HepG2 (cell line): Measurements from ENCODE around the gene GNAZ. TPM values are rescaled to one million over a fixed set of nuclear protein-coding genes. Genes with fewer than 3 reads are reported as not detected.

Source experiments
- ARNTL ChIP-seq: sonication (generic); formaldehyde crosslinking; IDR thresholded peaks from 2 replicates; pipeline ENCODE4 v1.4.0; 2020; ENCODE audit warnings: mild to moderate bottlenecking, missing genetic modification reagents
- CHCHD3 ChIP-seq: sonication (generic); formaldehyde crosslinking; IDR thresholded peaks from 2 replicates; pipeline ENCODE4 v1.8.0; 2022; ENCODE audit warnings: mild to moderate bottlenecking, missing genetic modification reagents, moderate library complexity
- EHMT2 ChIP-seq: fragments of 200-600 bp; sonication (generic); IDR thresholded peaks from 2 replicates; pipeline ENCODE4 v1.7.0; 2017; ENCODE audit warnings: antibody characterized with exemption, low read depth, low read length, borderline replicate concordance
- FIP1L1 ChIP-seq: fragments of 200-400 bp; formaldehyde crosslinking; IDR thresholded peaks from 2 replicates; pipeline ENCODE4 v1.6.1; 2018; ENCODE audit warnings: low read depth, mild to moderate bottlenecking, low read length, moderate library complexity, borderline replicate concordance; ENCODE audit not compliant: insufficient read depth
- KDM5B ChIP-seq: sonication (generic); formaldehyde crosslinking; IDR thresholded peaks from 2 replicates; pipeline ENCODE4 v1.4.0; 2020; ENCODE audit warnings: missing genetic modification reagents, mild to moderate bottlenecking, borderline replicate concordance
- NFKB2 ChIP-seq: sonication (generic); formaldehyde crosslinking; IDR thresholded peaks from 2 replicates; pipeline ENCODE4 v1.4.0; 2020; ENCODE audit warnings: missing genetic modification reagents, borderline replicate concordance
- TAF1 ChIP-seq: sonication (generic); formaldehyde crosslinking; IDR thresholded peaks from 2 replicates; pipeline ENCODE4 v1.4.0; 2020; ENCODE audit warnings: missing genetic modification reagents
- TBP ChIP-seq: sonication (generic); formaldehyde crosslinking; IDR thresholded peaks from 2 replicates; pipeline ENCODE4 v1.5.0; 2020; ENCODE audit warnings: missing genetic modification reagents
- U2AF2 ChIP-seq: fragments of 200-400 bp; formaldehyde crosslinking; IDR thresholded peaks from 2 replicates; pipeline ENCODE4 v1.6.1; 2017; ENCODE audit warnings: low read depth, mild to moderate bottlenecking, low read length
- ZFP90 ChIP-seq: sonication (generic); formaldehyde crosslinking; IDR thresholded peaks from 2 replicates; pipeline ENCODE4 v1.8.0; 2022; ENCODE audit warnings: missing genetic modification reagents, mild to moderate bottlenecking, inconsistent platforms, borderline replicate concordance
- ZNF253 ChIP-seq: sonication (generic); formaldehyde crosslinking; IDR thresholded peaks from 2 replicates; pipeline ENCODE4 v1.8.0; 2022; ENCODE audit warnings: mild to moderate bottlenecking, missing genetic modification reagents, borderline replicate concordance
- ZNF281 ChIP-seq: sonication (generic); formaldehyde crosslinking; IDR thresholded peaks from 2 replicates; pipeline ENCODE4 v1.4.0; 2020; ENCODE audit warnings: missing genetic modification reagents, borderline replicate concordance
- ZNF430 ChIP-seq: sonication (generic); formaldehyde crosslinking; IDR thresholded peaks from 2 replicates; pipeline ENCODE4 v1.9.0; 2021; ENCODE audit warnings: mild to moderate bottlenecking, missing genetic modification reagents
- ZNF550 ChIP-seq: sonication (generic); formaldehyde crosslinking; IDR thresholded peaks from 2 replicates; pipeline ENCODE4 v1.4.0; 2020; ENCODE audit warnings: mild to moderate bottlenecking, missing genetic modification reagents, borderline replicate concordance
- ZNF770 ChIP-seq: sonication (generic); formaldehyde crosslinking; IDR thresholded peaks from 2 replicates; pipeline ENCODE4 v1.5.0; 2020; ENCODE audit warnings: mild to moderate bottlenecking, missing genetic modification reagents
- ZSCAN25 ChIP-seq: sonication (generic); formaldehyde crosslinking; IDR thresholded peaks from 2 replicates; pipeline ENCODE4 v1.8.0; 2022; ENCODE audit warnings: mild to moderate bottlenecking, missing genetic modification reagents
- polyA plus RNA-seq, 8 experiments: library from polyadenylated mRNA; depleted of rRNA in 3 of 8; stranded (reverse) in 7 of 8; unstranded in 1 of 8; fragments of >200 nt; fragmentation: Illumina TruSeq in 4 of 8; extraction: Trizol in 4 of 8; gene quantifications; 2 replicates each; pipeline versions ENCODE4 v1.2.1 to v1.2.3, GENCODE V29; 2011 to 2016; ENCODE audit warnings: low read depth in 4 of 8, missing spikeins in 1 of 8, mixed read lengths in 1 of 8; ENCODE audit not compliant: insufficient read depth in 1 of 8
- total RNA-seq, 5 experiments: library from RNA; depleted of rRNA; stranded (reverse); fragments of >200 nt; fragmentation: Illumina TruSeq; extraction: Trizol; gene quantifications; 2 replicates each; pipeline ENCODE4 v1.2.3, GENCODE V29; 2016; ENCODE audit warnings: low read depth in 1 of 5
- TF ChIP-seq, protein P1 (sequence below), 2 experiments: fragments of 450-650 bp in 1 of 2; sonication (generic) in 1 of 2; formaldehyde crosslinking; IDR thresholded peaks; 2 replicates each; pipeline versions ENCODE4 v1.5.0 to v1.8.0; 2020 to 2022; ENCODE audit warnings: mild to moderate bottlenecking in 1 of 2, missing genetic modification reagents in 1 of 2
- TF ChIP-seq, protein P2 (sequence below): sonication (generic); formaldehyde crosslinking; IDR thresholded peaks from 2 replicates; pipeline ENCODE4 v1.4.0; 2020; ENCODE audit warnings: mild to moderate bottlenecking, missing genetic modification reagents
- TF ChIP-seq, protein P3 (sequence below): sonication (generic); formaldehyde crosslinking; IDR thresholded peaks from 2 replicates; pipeline ENCODE4 v1.4.0; 2020; ENCODE audit warnings: mild to moderate bottlenecking, low read depth, missing genetic modification reagents

Gene GNAZ
- total and polyA plus RNA-seq, 2 of the 13 experiments (the other 11 are each of a cell fraction or from before 2014, with no cell fraction given) = 11.4 to 22.3 TPM

DNA sequence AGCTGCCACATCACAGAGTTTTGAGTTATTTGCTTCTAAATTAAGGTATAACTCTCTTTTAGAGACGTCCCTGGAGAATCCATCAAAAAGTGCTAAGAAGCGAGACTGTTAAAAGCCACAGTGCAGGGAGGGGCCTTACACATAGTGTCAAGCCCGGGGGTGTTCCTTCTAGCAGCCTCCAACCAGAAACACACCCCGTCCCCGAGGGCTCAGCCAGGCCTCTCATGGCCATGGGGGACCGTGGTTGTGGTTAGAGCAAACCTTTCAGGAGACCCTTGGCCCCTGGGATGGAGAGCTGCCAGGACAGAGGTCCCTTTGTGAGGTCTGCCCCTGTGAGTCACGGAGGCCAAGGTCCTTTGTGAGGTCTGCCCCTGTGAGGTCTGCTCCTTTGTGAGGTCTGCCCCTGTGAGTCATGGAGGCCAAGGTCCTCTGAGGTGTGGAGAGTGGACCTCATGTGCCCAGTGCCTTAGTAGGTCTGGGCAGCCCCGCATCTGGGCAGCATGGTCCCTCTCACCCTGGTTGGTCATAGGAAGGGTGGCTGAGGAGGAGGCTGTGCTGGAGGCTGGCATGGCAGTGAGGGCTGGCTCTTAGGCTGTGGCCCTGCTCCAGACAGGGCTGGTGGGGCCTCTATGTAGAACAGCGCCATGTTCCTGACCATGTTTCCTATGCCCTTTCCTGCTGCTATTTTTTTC is 5.4 kb downstream of the GNAZ start (continued):
- TF ChIP-seq ZSCAN25 (CRISPR knock-in tag) (peak; percentile 87; the same call in 1 of the 2 replicates), ZFP90 (CRISPR knock-in tag) (peak; percentile 57; the same call in 1 of the 2 replicates), ZNF430 (CRISPR knock-in tag) (peak; percentile 66; the same call in 1 of the 2 replicates), ZNF253 (CRISPR knock-in tag) (no peak), ZNF770 (CRISPR knock-in tag) (peak; percentile 93), CHCHD3 (no peak), U2AF2 (no peak), ZNF550 (no peak), ARNTL (CRISPR knock-in tag) (peak; percentile 90), ZNF281 (CRISPR knock-in tag) (peak; percentile 70; the same call in 1 of the 2 replicates), TAF1 (CRISPR knock-in tag) (peak; percentile 52; the same call in 1 of the 2 replicates), KDM5B (CRISPR knock-in tag) (peak; percentile 47; the same call in 1 of the 2 replicates), TBP (CRISPR knock-in tag) (no peak), FIP1L1 (no peak), EHMT2 (no peak), NFKB2 (CRISPR knock-in tag) (peak; percentile 70; the same call in 1 of the 2 replicates)
- TF ChIP-seq, protein P1, sequence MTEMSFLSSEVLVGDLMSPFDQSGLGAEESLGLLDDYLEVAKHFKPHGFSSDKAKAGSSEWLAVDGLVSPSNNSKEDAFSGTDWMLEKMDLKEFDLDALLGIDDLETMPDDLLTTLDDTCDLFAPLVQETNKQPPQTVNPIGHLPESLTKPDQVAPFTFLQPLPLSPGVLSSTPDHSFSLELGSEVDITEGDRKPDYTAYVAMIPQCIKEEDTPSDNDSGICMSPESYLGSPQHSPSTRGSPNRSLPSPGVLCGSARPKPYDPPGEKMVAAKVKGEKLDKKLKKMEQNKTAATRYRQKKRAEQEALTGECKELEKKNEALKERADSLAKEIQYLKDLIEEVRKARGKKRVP (CRISPR knock-in tag; IDR thresholded peaks at IDR 0.05) = peak in 1 of 2 experiments; percentile 73; a peak in 2 of 4 replicates
- TF ChIP-seq, protein P2, sequence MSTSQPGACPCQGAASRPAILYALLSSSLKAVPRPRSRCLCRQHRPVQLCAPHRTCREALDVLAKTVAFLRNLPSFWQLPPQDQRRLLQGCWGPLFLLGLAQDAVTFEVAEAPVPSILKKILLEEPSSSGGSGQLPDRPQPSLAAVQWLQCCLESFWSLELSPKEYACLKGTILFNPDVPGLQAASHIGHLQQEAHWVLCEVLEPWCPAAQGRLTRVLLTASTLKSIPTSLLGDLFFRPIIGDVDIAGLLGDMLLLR = no peak
- TF ChIP-seq, protein P3, sequence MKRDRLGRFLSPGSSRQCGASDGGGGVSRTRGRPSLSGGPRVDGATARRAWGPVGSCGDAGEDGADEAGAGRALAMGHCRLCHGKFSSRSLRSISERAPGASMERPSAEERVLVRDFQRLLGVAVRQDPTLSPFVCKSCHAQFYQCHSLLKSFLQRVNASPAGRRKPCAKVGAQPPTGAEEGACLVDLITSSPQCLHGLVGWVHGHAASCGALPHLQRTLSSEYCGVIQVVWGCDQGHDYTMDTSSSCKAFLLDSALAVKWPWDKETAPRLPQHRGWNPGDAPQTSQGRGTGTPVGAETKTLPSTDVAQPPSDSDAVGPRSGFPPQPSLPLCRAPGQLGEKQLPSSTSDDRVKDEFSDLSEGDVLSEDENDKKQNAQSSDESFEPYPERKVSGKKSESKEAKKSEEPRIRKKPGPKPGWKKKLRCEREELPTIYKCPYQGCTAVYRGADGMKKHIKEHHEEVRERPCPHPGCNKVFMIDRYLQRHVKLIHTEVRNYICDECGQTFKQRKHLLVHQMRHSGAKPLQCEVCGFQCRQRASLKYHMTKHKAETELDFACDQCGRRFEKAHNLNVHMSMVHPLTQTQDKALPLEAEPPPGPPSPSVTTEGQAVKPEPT (CRISPR knock-in tag) = peak; percentile 74; the same call in 1 of the 2 replicates
